ENCODE measurements around the gene WBP2. TPM values are rescaled to one million over a fixed set of nuclear protein-coding genes. Genes with fewer than 3 reads are reported as not detected.

Gene WBP2
- total RNA-seq, 1 experiment from 2014 or later: 51.8 TPM

DNA sequence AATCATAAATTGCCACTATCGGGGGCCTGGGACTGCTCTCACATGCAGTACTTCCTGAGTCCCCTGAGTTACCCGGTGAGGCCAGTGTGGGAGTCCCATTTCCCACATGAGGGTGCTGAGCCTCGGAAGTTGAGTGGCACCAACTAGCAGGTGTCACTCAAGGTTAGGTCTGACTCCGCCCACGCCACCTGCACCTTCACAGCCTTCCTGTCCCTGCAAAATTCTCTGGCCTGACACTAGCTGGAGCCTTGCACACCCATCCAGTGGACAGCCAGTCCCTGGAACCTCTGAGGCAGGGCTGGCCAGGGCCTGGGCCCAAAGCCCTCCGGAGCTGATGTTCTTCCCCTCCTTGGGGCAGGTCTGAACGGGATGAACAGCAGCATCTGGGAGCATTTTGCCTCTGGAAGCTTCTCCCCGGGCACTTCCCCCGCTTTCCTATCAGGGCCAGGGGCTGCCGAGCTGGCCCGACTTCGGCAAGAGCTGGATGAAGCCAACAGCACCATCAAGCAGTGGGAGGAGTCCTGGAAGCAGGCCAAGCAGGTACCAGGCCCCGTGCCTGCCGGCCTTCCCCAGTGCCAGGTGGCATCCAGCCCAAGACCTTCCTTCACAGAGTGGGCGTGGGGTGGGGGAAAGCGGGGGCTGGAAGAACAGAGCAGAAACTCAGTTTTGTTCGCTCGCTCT is 32.9 kb downstream of the WBP2 start:
- no peak overlapping the region for H3K4me3 ChIP-seq (ENCODE audit: low read length)
- CTCF ChIA-PET: no interaction called here
- no peak overlapping the region for H3K4me2 ChIP-seq (ENCODE audit: low read length)
- no TSS peak for BruUV-seq (replicated peaks)
- peaks cover 14% of the 10 kb centered on the region; the same call in 1 of the 2 replicates for H3K36me3 ChIP-seq (ENCODE audit: low read depth, low read length)
- no peak overlapping the region for H2AFZ ChIP-seq (ENCODE audit: low read length)
- H3K27ac ChIP-seq (ENCODE audit: low read length): no peak overlapping the region
- no peaks in the 10 kb centered on the region for H3K4me1 ChIP-seq (ENCODE audit: insufficient read depth, low read length)
- ATAC-seq: no peak
- intact Hi-C loops (cut with micrococcal nuclease): no loop called here
- no peaks in the 10 kb centered on the region for H4K20me1 ChIP-seq (ENCODE audit: low read length)
- no peaks in the 10 kb centered on the region for H3K79me2 ChIP-seq (ENCODE audit: low read length)
- no peaks in the 10 kb centered on the region for H3F3A ChIP-seq (ENCODE audit: low read length, unreplicated experiment)
- POLR2A ChIA-PET (ENCODE audit: unreplicated experiment): no interaction called here
- TF ChIP-seq EZH2phosphoT487 (IDR thresholded peaks at IDR 0.05; ENCODE audit: borderline replicate concordance, low read length): no peak
- TF ChIP-seq, protein P1, sequence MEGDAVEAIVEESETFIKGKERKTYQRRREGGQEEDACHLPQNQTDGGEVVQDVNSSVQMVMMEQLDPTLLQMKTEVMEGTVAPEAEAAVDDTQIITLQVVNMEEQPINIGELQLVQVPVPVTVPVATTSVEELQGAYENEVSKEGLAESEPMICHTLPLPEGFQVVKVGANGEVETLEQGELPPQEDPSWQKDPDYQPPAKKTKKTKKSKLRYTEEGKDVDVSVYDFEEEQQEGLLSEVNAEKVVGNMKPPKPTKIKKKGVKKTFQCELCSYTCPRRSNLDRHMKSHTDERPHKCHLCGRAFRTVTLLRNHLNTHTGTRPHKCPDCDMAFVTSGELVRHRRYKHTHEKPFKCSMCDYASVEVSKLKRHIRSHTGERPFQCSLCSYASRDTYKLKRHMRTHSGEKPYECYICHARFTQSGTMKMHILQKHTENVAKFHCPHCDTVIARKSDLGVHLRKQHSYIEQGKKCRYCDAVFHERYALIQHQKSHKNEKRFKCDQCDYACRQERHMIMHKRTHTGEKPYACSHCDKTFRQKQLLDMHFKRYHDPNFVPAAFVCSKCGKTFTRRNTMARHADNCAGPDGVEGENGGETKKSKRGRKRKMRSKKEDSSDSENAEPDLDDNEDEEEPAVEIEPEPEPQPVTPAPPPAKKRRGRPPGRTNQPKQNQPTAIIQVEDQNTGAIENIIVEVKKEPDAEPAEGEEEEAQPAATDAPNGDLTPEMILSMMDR (conservative IDR thresholded peaks at IDR 0.05; ENCODE audit: low read depth, low read length): no peak
- TF ChIP-seq EZH2 (IDR thresholded peaks at IDR 0.05; ENCODE audit: low read length, unreplicated experiment): no peak
- DNase-seq: no peak
- H3K9ac ChIP-seq (ENCODE audit: low read length): no peak overlapping the region
- no peaks in the 10 kb centered on the region for H3K27me3 ChIP-seq (ENCODE audit: low read length)
- no peaks in the 10 kb centered on the region for H3K9me3 ChIP-seq (ENCODE audit: low read length)
- no peaks in the 10 kb centered on the region for H3K9me2 ChIP-seq (replicated peaks; ENCODE audit: low read length)

DNA sequence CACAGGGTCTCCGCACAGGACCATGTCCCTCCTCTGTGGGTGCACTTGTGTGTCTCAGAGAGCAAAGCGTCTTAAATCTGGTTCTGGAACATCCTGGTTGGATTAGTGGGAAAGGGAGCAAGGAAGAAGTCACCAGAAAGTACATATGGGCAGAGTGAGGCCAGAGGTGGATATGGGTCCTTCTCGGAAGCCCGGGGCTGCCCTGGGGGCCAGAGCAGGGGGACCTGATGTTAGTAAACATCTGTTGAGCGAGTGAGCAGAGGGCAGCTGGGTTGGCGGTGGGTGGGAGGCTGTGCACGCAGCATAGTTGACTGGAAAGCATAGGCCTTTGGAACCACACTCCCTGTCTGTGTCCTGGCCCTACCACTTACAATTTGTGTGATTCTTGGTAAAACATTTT is 33.6 kb downstream of the WBP2 start:
- DNase-seq: no peak
- ChIA-PET POLR2A (ENCODE audit: unreplicated experiment) (interaction anchor here (0.7 kb wide), 1 partner anchor 38 kb away, joined by 8 read pairs; no protein-coding TSS in a partner anchor), CTCF (no interaction called here)
- Histone ChIP-seq H3K4me1 (ENCODE audit: insufficient read depth, low read length) (no peaks in the 10 kb centered on the region), H3K9ac (ENCODE audit: low read length) (no peak overlapping the region), H4K20me1 (ENCODE audit: low read length) (no peaks in the 10 kb centered on the region), H3K79me2 (ENCODE audit: low read length) (no peaks in the 10 kb centered on the region), H3K9me3 (ENCODE audit: low read length) (no peaks in the 10 kb centered on the region), H3K9me2 (replicated peaks; ENCODE audit: low read length) (no peaks in the 10 kb centered on the region), H3K27ac (ENCODE audit: low read length) (no peak overlapping the region), H3K4me2 (ENCODE audit: low read length) (no peak overlapping the region), H2AFZ (ENCODE audit: low read length) (no peak overlapping the region), H3K4me3 (ENCODE audit: low read length) (no peak overlapping the region), H3K36me3 (ENCODE audit: low read depth, low read length) (peaks cover 14% of the 10 kb centered on the region; the same call in 1 of the 2 replicates), H3K27me3 (ENCODE audit: low read length) (no peaks in the 10 kb centered on the region), H3F3A (ENCODE audit: low read length, unreplicated experiment) (no peaks in the 10 kb centered on the region)
- ATAC-seq: no peak
- intact Hi-C loops (cut with micrococcal nuclease): no loop called here
- BruUV-seq (replicated peaks): no TSS peak
- TF ChIP-seq EZH2phosphoT487 (IDR thresholded peaks at IDR 0.05; ENCODE audit: borderline replicate concordance, low read length): no peak
- TF ChIP-seq, protein P1 (conservative IDR thresholded peaks at IDR 0.05; ENCODE audit: low read depth, low read length): no peak
- TF ChIP-seq EZH2 (IDR thresholded peaks at IDR 0.05; ENCODE audit: low read length, unreplicated experiment): no peak
